Uterus (tissue), 4 donors: ENCODE data around the gene HLF. TPM values are rescaled to one million over a fixed set of nuclear protein-coding genes. Genes with fewer than 3 reads are reported as not detected.

Source experiments
- DNase-seq, 2 donors: peaks; one replicate each; pipeline ENCODE4 v3.0.0-alpha.2; 2019 to 2020
- H3K27ac ChIP-seq, 2 donors: fragments of 200-600 bp; sonication (generic); 1 replicate in 1 of 2; 2 replicates in 1 of 2; pipeline ENCODE4 v1.5.1; 2016 to 2018
- H3K27me3 ChIP-seq, 2 donors: fragments of 200-600 bp; sonication (generic); one replicate each; pipeline ENCODE4 v1.5.1; 2018 to 2019; ENCODE audit warnings: control low read depth in 1 of 2
- H3K36me3 ChIP-seq, 2 donors: fragments of 200-600 bp; sonication (generic); one replicate each; pipeline ENCODE4 v1.5.1; 2019; ENCODE audit warnings: control low read depth in 1 of 2
- H3K4me1 ChIP-seq, 2 donors: fragments of 200-600 bp; sonication (generic); one replicate each; pipeline ENCODE4 v1.5.1; 2018 to 2019; ENCODE audit warnings: control low read depth in 1 of 2
- H3K4me3 ChIP-seq, 2 donors: fragments of 200-600 bp; sonication (generic); 1 replicate in 1 of 2; 2 replicates in 1 of 2; pipeline ENCODE4 v1.5.1; 2018 to 2019; ENCODE audit warnings: mild to moderate bottlenecking in 1 of 2
- H3K9me3 ChIP-seq, 2 donors: fragments of 200-600 bp; sonication (generic); one replicate each; pipeline ENCODE4 v1.5.1; 2019; ENCODE audit warnings: control low read depth in 1 of 2
- CTCF ChIP-seq, 4 experiments: fragments of 200-600 bp in 2 of 4; fragments of 450-650 bp in 2 of 4; sonication (generic) in 2 of 4; IDR thresholded peaks; one replicate each; pipeline ENCODE4 v1.5.1; 2016 to 2019; ENCODE audit warnings: antibody characterized with exemption in 4 of 4, mild to moderate bottlenecking in 2 of 4, moderate library complexity in 1 of 4
- POLR2A ChIP-seq, 2 donors: fragments of 450-650 bp; IDR thresholded peaks; one replicate each; pipeline ENCODE4 v1.6.1; 2016; ENCODE audit warnings: antibody characterized with exemption in 2 of 2, mild to moderate bottlenecking in 1 of 2, moderate library complexity in 1 of 2
- intact Hi-C: fragments of 100-400 bp; cut with DNase I; formaldehyde crosslinking; loops from one replicate; pipeline ENCODE4 v1.15.1; 2023; ENCODE audit warnings: low total_unique reads
- total RNA-seq, 4 donors: library from RNA; depleted of rRNA in 3 of 4; stranded (reverse); fragments of >200 nt in 3 of 4; gene quantifications; one replicate each; pipeline versions ENCODE4 v1.1.0 to v1.2.4, GENCODE V29; 2014 to 2023
- donor health status: DM: yes; HTN: yes; CAD: no.

The HLF gene
- total RNA-seq: 10 to 100 TPM; 12.0 to 81.2 (median 50.4) TPM

GRCh38 chr17:55264645-55265298, at the start of gene HLF:
TSS of gene HLF (plus strand) at chr17:55264960. CDS start at chr17:55265485, 525 bp downstream.
- DNase-seq: peak; percentile 81 to 87

GRCh38 chr17:55215711-55216110, 49.0 kb upstream of the HLF start:
- no peak overlapping the region for H3K4me3 ChIP-seq
- no peak for DNase-seq
- no peaks in the 10 kb centered on the region for H3K4me1 ChIP-seq
- intact Hi-C loops: no loop called here
- H3K9me3 ChIP-seq: no peaks in the 10 kb centered on the region
- H3K27me3 ChIP-seq: no peaks in the 10 kb centered on the region
- no peaks in the 10 kb centered on the region for H3K36me3 ChIP-seq
- H3K27ac ChIP-seq: no peak overlapping the region
- TF ChIP-seq CTCF (IDR thresholded peaks at IDR 0.05): no peak

More at GRCh38 chr17:55264645-55265298, at the start of gene HLF:
- intact Hi-C loops: no loop called here
- no peaks in the 10 kb centered on the region for H3K4me1 ChIP-seq
- peak; percentile 84 to 89 for TF ChIP-seq POLR2A (IDR thresholded peaks at IDR 0.05)
- TF ChIP-seq CTCF (IDR thresholded peaks at IDR 0.05): peak in 1 of 4 experiments; percentile 2
- no peaks in the 10 kb centered on the region for H3K9me3 ChIP-seq
- no peaks in the 10 kb centered on the region for H3K36me3 ChIP-seq
- peak within 1 kb of the TSS; percentile 51 to 54 for H3K4me3 ChIP-seq
- H3K27me3 ChIP-seq: peaks cover 0 to 7% of the 10 kb centered on the region in 2 donors
- peak within 1 kb of the TSS; percentile 88 to 95 for H3K27ac ChIP-seq

- no peaks in the 10 kb centered on the region for H3K9me3 ChIP-seq
- no peaks in the 10 kb centered on the region for H3K36me3 ChIP-seq
- intact Hi-C loops: no loop called here
- no peak overlapping the region for H3K27ac ChIP-seq
- no peaks in the 10 kb centered on the region for H3K27me3 ChIP-seq
- H3K4me3 ChIP-seq: no peak overlapping the region
- no peak for TF ChIP-seq POLR2A (IDR thresholded peaks at IDR 0.05)
- TF ChIP-seq CTCF (IDR thresholded peaks at IDR 0.05): no peak
- no peak for DNase-seq
- no peaks in the 10 kb centered on the region for H3K4me1 ChIP-seq
These were observed 47.9 kb upstream of the HLF start for GRCh38 chr17:55216888-55217287.

- TF ChIP-seq CTCF (IDR thresholded peaks at IDR 0.05): no peak
- TF ChIP-seq POLR2A (IDR thresholded peaks at IDR 0.05): no peak
- intact Hi-C loops: no loop called here
These were observed 45.3 kb upstream of the HLF start for GRCh38 chr17:55219459-55219858.

GRCh38 chr17:55219934-55220333, 44.8 kb upstream of the HLF start:
- H3K4me3 ChIP-seq: no peak overlapping the region
- no peak for DNase-seq
- no peaks in the 10 kb centered on the region for H3K9me3 ChIP-seq
- intact Hi-C loops: no loop called here
- no peaks in the 10 kb centered on the region for H3K27me3 ChIP-seq
- TF ChIP-seq POLR2A (IDR thresholded peaks at IDR 0.05) (no peak), CTCF (IDR thresholded peaks at IDR 0.05) (no peak)
- H3K4me1 ChIP-seq: no peaks in the 10 kb centered on the region
- H3K36me3 ChIP-seq: no peaks in the 10 kb centered on the region
- no peak overlapping the region for H3K27ac ChIP-seq

More at GRCh38 chr17:55219459-55219858, 45.3 kb upstream of the HLF start:
- H3K4me3 ChIP-seq: no peak overlapping the region
- H3K36me3 ChIP-seq: no peaks in the 10 kb centered on the region
- no peak overlapping the region for H3K27ac ChIP-seq
- H3K4me1 ChIP-seq: no peaks in the 10 kb centered on the region
- DNase-seq: no peak
- H3K27me3 ChIP-seq: no peaks in the 10 kb centered on the region
- no peaks in the 10 kb centered on the region for H3K9me3 ChIP-seq
